ENCODE data around the gene MSH5. TPM values are rescaled to one million over a fixed set of nuclear protein-coding genes. Genes with fewer than 3 reads are reported as not detected.
A peak's percentile ranks its signal among the peaks of the same experiment; 100 is the strongest.

The MSH5 gene
- total and polyA plus RNA-seq, 2 of the 13 experiments (the other 11 are each of a cell fraction or from before 2014, with no cell fraction given), result 10.2 to 38.7 TPM

DNA sequence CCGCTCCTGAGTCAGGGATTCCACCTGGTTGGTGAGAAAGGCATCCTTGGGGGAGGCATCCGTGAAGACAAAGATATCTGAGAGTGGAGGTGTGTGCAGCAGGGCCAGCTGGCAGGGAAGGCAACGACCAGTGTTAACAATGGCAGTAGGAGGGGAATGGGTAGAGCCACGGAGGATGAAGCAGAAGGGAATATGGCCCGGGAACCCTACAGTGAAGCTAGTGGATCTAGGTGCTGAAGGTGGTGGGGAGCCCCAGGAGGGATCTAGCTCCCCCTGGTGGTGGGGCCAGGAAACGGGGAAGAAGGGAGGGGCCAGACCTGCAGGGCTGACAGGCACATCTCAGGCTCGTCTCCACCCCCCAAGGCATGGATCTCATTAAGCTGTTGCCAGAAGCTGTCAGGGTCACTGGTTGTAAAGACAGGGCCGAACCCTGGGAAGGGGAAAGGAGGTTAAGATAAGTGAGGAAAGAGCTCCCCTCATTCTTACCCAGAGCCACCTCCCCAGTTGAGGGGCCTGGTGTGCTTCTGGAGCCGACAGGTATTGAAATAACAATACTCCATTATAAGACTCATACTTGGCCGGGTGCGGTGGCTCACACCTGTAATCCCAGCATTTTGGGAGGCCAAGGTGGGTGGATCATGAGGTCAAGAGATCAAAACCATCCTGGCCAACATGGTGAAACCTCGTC, 30.0 kb downstream of the MSH5 start (continued):
- no peak for TF ChIP-seq NCOR1 (IDR thresholded peaks at IDR 0.05; ENCODE audit: borderline replicate concordance, low read length)
- no peak for TF ChIP-seq ZEB1 (IDR thresholded peaks at IDR 0.05; ENCODE audit: insufficient replicate concordance, low read depth)
- TF ChIP-seq, protein P1, sequence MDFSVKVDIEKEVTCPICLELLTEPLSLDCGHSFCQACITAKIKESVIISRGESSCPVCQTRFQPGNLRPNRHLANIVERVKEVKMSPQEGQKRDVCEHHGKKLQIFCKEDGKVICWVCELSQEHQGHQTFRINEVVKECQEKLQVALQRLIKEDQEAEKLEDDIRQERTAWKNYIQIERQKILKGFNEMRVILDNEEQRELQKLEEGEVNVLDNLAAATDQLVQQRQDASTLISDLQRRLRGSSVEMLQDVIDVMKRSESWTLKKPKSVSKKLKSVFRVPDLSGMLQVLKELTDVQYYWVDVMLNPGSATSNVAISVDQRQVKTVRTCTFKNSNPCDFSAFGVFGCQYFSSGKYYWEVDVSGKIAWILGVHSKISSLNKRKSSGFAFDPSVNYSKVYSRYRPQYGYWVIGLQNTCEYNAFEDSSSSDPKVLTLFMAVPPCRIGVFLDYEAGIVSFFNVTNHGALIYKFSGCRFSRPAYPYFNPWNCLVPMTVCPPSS (IDR thresholded peaks at IDR 0.05), result no peak
- TF ChIP-seq NR2C2 (CRISPR knock-in tag; IDR thresholded peaks at IDR 0.05; ENCODE audit: borderline replicate concordance), result no peak
- TF ChIP-seq CBX1 (IDR thresholded peaks at IDR 0.05; ENCODE audit: low read depth), result peak; percentile 58
- TF ChIP-seq ZNF720 (CRISPR knock-in tag; IDR thresholded peaks at IDR 0.05), result no peak
- no peak for TF ChIP-seq ZNF781 (CRISPR knock-in tag; IDR thresholded peaks at IDR 0.05; ENCODE audit: borderline replicate concordance, not compliant biosample characterization)
- peak; percentile 75; the same call in 1 of the 2 replicates for TF ChIP-seq ZNF652 (CRISPR knock-in tag; IDR thresholded peaks at IDR 0.05; ENCODE audit: borderline replicate concordance, low read depth)
- TF ChIP-seq BCL6 (CRISPR knock-in tag; IDR thresholded peaks at IDR 0.05), result peak; percentile 46
- TF ChIP-seq, protein P2, sequence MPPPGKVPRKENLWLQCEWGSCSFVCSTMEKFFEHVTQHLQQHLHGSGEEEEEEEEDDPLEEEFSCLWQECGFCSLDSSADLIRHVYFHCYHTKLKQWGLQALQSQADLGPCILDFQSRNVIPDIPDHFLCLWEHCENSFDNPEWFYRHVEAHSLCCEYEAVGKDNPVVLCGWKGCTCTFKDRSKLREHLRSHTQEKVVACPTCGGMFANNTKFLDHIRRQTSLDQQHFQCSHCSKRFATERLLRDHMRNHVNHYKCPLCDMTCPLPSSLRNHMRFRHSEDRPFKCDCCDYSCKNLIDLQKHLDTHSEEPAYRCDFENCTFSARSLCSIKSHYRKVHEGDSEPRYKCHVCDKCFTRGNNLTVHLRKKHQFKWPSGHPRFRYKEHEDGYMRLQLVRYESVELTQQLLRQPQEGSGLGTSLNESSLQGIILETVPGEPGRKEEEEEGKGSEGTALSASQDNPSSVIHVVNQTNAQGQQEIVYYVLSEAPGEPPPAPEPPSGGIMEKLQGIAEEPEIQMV (CRISPR knock-in tag; IDR thresholded peaks at IDR 0.05; ENCODE audit: low read depth), result peak; percentile 50; the same call in 1 of the 2 replicates
- TF ChIP-seq, protein P3, sequence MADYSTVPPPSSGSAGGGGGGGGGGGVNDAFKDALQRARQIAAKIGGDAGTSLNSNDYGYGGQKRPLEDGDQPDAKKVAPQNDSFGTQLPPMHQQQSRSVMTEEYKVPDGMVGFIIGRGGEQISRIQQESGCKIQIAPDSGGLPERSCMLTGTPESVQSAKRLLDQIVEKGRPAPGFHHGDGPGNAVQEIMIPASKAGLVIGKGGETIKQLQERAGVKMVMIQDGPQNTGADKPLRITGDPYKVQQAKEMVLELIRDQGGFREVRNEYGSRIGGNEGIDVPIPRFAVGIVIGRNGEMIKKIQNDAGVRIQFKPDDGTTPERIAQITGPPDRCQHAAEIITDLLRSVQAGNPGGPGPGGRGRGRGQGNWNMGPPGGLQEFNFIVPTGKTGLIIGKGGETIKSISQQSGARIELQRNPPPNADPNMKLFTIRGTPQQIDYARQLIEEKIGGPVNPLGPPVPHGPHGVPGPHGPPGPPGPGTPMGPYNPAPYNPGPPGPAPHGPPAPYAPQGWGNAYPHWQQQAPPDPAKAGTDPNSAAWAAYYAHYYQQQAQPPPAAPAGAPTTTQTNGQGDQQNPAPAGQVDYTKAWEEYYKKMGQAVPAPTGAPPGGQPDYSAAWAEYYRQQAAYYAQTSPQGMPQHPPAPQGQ (CRISPR knock-in tag; IDR thresholded peaks at IDR 0.05; ENCODE audit: borderline replicate concordance), result no peak
- TF ChIP-seq ZNF556 (CRISPR knock-in tag; IDR thresholded peaks at IDR 0.05; ENCODE audit: borderline replicate concordance), result no peak
- no peak for TF ChIP-seq ZNF605 (CRISPR knock-in tag; IDR thresholded peaks at IDR 0.05)
- no peak for TF ChIP-seq NFE2 (CRISPR knock-in tag; IDR thresholded peaks at IDR 0.05)
- no peak for TF ChIP-seq ZNF746 (CRISPR knock-in tag; IDR thresholded peaks at IDR 0.05)
- no peak for TF ChIP-seq HOXD1 (CRISPR knock-in tag; IDR thresholded peaks at IDR 0.05)
- TF ChIP-seq SIN3A (IDR thresholded peaks at IDR 0.05; ENCODE audit: borderline replicate concordance, low read depth, low read length), result no peak
- TF ChIP-seq ETV6 (CRISPR knock-in tag; conservative IDR thresholded peaks at IDR 0.05), result no peak; the same call in 1 of the 2 replicates
- TF ChIP-seq TOE1 (CRISPR knock-in tag; IDR thresholded peaks at IDR 0.05), result no peak
- TF ChIP-seq ZNF792 (CRISPR knock-in tag; IDR thresholded peaks at IDR 0.05), result 0 out of 2 replicates have a peak, but pooled peaks have one; percentile 32
- TF ChIP-seq NCOA5 (CRISPR knock-in tag; IDR thresholded peaks at IDR 0.05), result no peak
- TF ChIP-seq NR2F2 (IDR thresholded peaks at IDR 0.05; ENCODE audit: borderline replicate concordance, low read depth), result no peak
- TF ChIP-seq ARID2 (CRISPR knock-in tag; IDR thresholded peaks at IDR 0.05; ENCODE audit: borderline replicate concordance), result no peak
- TF ChIP-seq ZNF3 (CRISPR knock-in tag; IDR thresholded peaks at IDR 0.05), result no peak
- TF ChIP-seq SETDB1 (CRISPR knock-in tag; IDR thresholded peaks at IDR 0.05; ENCODE audit: borderline replicate concordance), result no peak
- TF ChIP-seq, protein P4, sequence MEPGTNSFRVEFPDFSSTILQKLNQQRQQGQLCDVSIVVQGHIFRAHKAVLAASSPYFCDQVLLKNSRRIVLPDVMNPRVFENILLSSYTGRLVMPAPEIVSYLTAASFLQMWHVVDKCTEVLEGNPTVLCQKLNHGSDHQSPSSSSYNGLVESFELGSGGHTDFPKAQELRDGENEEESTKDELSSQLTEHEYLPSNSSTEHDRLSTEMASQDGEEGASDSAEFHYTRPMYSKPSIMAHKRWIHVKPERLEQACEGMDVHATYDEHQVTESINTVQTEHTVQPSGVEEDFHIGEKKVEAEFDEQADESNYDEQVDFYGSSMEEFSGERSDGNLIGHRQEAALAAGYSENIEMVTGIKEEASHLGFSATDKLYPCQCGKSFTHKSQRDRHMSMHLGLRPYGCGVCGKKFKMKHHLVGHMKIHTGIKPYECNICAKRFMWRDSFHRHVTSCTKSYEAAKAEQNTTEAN (CRISPR knock-in tag; conservative IDR thresholded peaks at IDR 0.05), result no peak
- no peak for TF ChIP-seq NR1H2 (CRISPR knock-in tag; IDR thresholded peaks at IDR 0.05; ENCODE audit: borderline replicate concordance, low read depth)

All from HepG2 (cell line).